ENCODE results near the gene PTPRM.
"Not testable (repeated sequence)": the region's sequence is repeated elsewhere in the genome, so short reads cannot be mapped to it uniquely, and the experiment has no call there.

The PTPRM gene

GRCh38 chr18:8045160-8045883 is 478.2 kb downstream of the PTPRM start:
- H3K36me3 ChIP-seq (ENCODE audit: insufficient read depth, low read length): no peaks in the 10 kb centered on the region
- no peaks in the 10 kb centered on the region; the same call in 1 of the 2 replicates for H3K4me1 ChIP-seq (ENCODE audit: insufficient read depth, low read length)
- no peak overlapping the region for H3K9ac ChIP-seq (ENCODE audit: low read depth, low read length)
- no peaks in the 10 kb centered on the region for H3K9me3 ChIP-seq (ENCODE audit: control insufficient read depth, insufficient read depth, low read length)

- no peaks in the 10 kb centered on the region for H3K36me3 ChIP-seq (ENCODE audit: insufficient read depth, low read length)
- no peaks in the 10 kb centered on the region for H3K9me3 ChIP-seq (ENCODE audit: control insufficient read depth, insufficient read depth, low read length)
- peaks cover 3% of the 10 kb centered on the region; the same call in 1 of the 2 replicates for H3K4me1 ChIP-seq (ENCODE audit: insufficient read depth, low read length)
- no peak overlapping the region for H3K9ac ChIP-seq (ENCODE audit: low read depth, low read length)
Observed at GRCh38 chr18:8045884-8046281, 478.8 kb downstream of the PTPRM start.

- Histone ChIP-seq H3K36me3 (ENCODE audit: insufficient read depth, low read length) (no peaks in the 10 kb centered on the region), H3K4me1 (ENCODE audit: insufficient read depth, low read length) (peaks cover 9% of the 10 kb centered on the region; the same call in 1 of the 2 replicates), H3K9ac (ENCODE audit: low read depth, low read length) (no peak overlapping the region), H3K9me3 (ENCODE audit: control insufficient read depth, insufficient read depth, low read length) (no peaks in the 10 kb centered on the region)
Observed at GRCh38 chr18:8046441-8046840, 479.3 kb downstream of the PTPRM start.

GRCh38 chr18:8049147-8049546 is 482.0 kb downstream of the PTPRM start:
- Histone ChIP-seq H3K4me1 (ENCODE audit: insufficient read depth, low read length) (peaks cover 15% of the 10 kb centered on the region; the same call in 1 of the 2 replicates), H3K36me3 (ENCODE audit: insufficient read depth, low read length) (no peaks in the 10 kb centered on the region), H3K9me3 (ENCODE audit: control insufficient read depth, insufficient read depth, low read length) (no peaks in the 10 kb centered on the region), H3K9ac (ENCODE audit: low read depth, low read length) (no peak overlapping the region)

GRCh38 chr18:8050616-8051329 is 483.7 kb downstream of the PTPRM start:
- no peak overlapping the region for H3K9ac ChIP-seq (ENCODE audit: low read depth, low read length)
- no peaks in the 10 kb centered on the region for H3K9me3 ChIP-seq (ENCODE audit: control insufficient read depth, insufficient read depth, low read length)
- no peaks in the 10 kb centered on the region for H3K36me3 ChIP-seq (ENCODE audit: insufficient read depth, low read length)
- peaks cover 15% of the 10 kb centered on the region; the same call in 1 of the 2 replicates for H3K4me1 ChIP-seq (ENCODE audit: insufficient read depth, low read length)

- no peaks in the 10 kb centered on the region for H3K9me3 ChIP-seq (ENCODE audit: control insufficient read depth, insufficient read depth, low read length)
- H3K9ac ChIP-seq (ENCODE audit: low read depth, low read length): no peak overlapping the region
- peaks cover 15% of the 10 kb centered on the region; the same call in 1 of the 2 replicates for H3K4me1 ChIP-seq (ENCODE audit: insufficient read depth, low read length)
- no peaks in the 10 kb centered on the region for H3K36me3 ChIP-seq (ENCODE audit: insufficient read depth, low read length)
Observed at GRCh38 chr18:8051453-8051852, 484.3 kb downstream of the PTPRM start.

GRCh38 chr18:8052237-8052701 is 485.2 kb downstream of the PTPRM start:
- Histone ChIP-seq H3K4me1 (ENCODE audit: insufficient read depth, low read length) (peaks cover 15% of the 10 kb centered on the region; the same call in 1 of the 2 replicates), H3K9me3 (ENCODE audit: control insufficient read depth, insufficient read depth, low read length) (no peaks in the 10 kb centered on the region), H3K9ac (ENCODE audit: low read depth, low read length) (no peak overlapping the region), H3K36me3 (ENCODE audit: insufficient read depth, low read length) (no peaks in the 10 kb centered on the region)

- peaks cover 4% of the 10 kb centered on the region; the same call in 1 of the 2 replicates for H3K4me1 ChIP-seq (ENCODE audit: insufficient read depth, low read length)
- no peaks in the 10 kb centered on the region for H3K36me3 ChIP-seq (ENCODE audit: insufficient read depth, low read length)
- no peaks in the 10 kb centered on the region for H3K9me3 ChIP-seq (ENCODE audit: control insufficient read depth, insufficient read depth, low read length)
- no peak overlapping the region for H3K9ac ChIP-seq (ENCODE audit: low read depth, low read length)
Observed at GRCh38 chr18:8056723-8057122, 489.6 kb downstream of the PTPRM start.

- not testable (repeated sequence) for H3K36me3 ChIP-seq (ENCODE audit: insufficient read depth, low read length); H3K4me1 ChIP-seq (ENCODE audit: insufficient read depth, low read length); H3K9me3 ChIP-seq (ENCODE audit: control insufficient read depth, insufficient read depth, low read length)
- peak overlapping the region; percentile 63 for H3K9ac ChIP-seq (ENCODE audit: low read depth, low read length)
Observed at GRCh38 chr18:8063152-8063551, 496.0 kb downstream of the PTPRM start.

- Histone ChIP-seq H3K9me3 (ENCODE audit: control insufficient read depth, insufficient read depth, low read length) (no peaks in the 10 kb centered on the region), H3K36me3 (ENCODE audit: insufficient read depth, low read length) (no peaks in the 10 kb centered on the region), H3K9ac (ENCODE audit: low read depth, low read length) (peak overlapping the region; percentile 63), H3K4me1 (ENCODE audit: insufficient read depth, low read length) (peaks cover 6% of the 10 kb centered on the region; the same call in 1 of the 2 replicates)
Observed at GRCh38 chr18:8063733-8064132, 496.6 kb downstream of the PTPRM start.

GRCh38 chr18:8065284-8065683 is 498.2 kb downstream of the PTPRM start:
- Histone ChIP-seq H3K9ac (ENCODE audit: low read depth, low read length) (no peak overlapping the region), H3K36me3 (ENCODE audit: insufficient read depth, low read length) (no peaks in the 10 kb centered on the region), H3K4me1 (ENCODE audit: insufficient read depth, low read length) (peaks cover 6% of the 10 kb centered on the region; the same call in 1 of the 2 replicates), H3K9me3 (ENCODE audit: control insufficient read depth, insufficient read depth, low read length) (no peaks in the 10 kb centered on the region)

GRCh38 chr18:8065773-8066172 is 498.7 kb downstream of the PTPRM start:
- Histone ChIP-seq H3K9me3 (ENCODE audit: control insufficient read depth, insufficient read depth, low read length) (no peaks in the 10 kb centered on the region), H3K4me1 (ENCODE audit: insufficient read depth, low read length) (peaks cover 6% of the 10 kb centered on the region; the same call in 1 of the 2 replicates), H3K36me3 (ENCODE audit: insufficient read depth, low read length) (no peaks in the 10 kb centered on the region), H3K9ac (ENCODE audit: low read depth, low read length) (no peak overlapping the region)

GRCh38 chr18:8069708-8070107 is 502.6 kb downstream of the PTPRM start:
- H3K9me3 ChIP-seq (ENCODE audit: control insufficient read depth, insufficient read depth, low read length): no peaks in the 10 kb centered on the region
- H3K9ac ChIP-seq (ENCODE audit: low read depth, low read length): no peak overlapping the region
- peaks cover 6% of the 10 kb centered on the region; the same call in 1 of the 2 replicates for H3K4me1 ChIP-seq (ENCODE audit: insufficient read depth, low read length)
- H3K36me3 ChIP-seq (ENCODE audit: insufficient read depth, low read length): no peaks in the 10 kb centered on the region

- H3K9me3 ChIP-seq (ENCODE audit: control insufficient read depth, insufficient read depth, low read length): no peaks in the 10 kb centered on the region
- no peaks in the 10 kb centered on the region for H3K4me1 ChIP-seq (ENCODE audit: insufficient read depth, low read length)
- no peak overlapping the region for H3K9ac ChIP-seq (ENCODE audit: low read depth, low read length)
- H3K36me3 ChIP-seq (ENCODE audit: insufficient read depth, low read length): no peaks in the 10 kb centered on the region
Observed at GRCh38 chr18:8073167-8073566, 506.1 kb downstream of the PTPRM start.

- Histone ChIP-seq H3K4me1 (ENCODE audit: insufficient read depth, low read length) (peaks cover 17% of the 10 kb centered on the region), H3K36me3 (ENCODE audit: insufficient read depth, low read length) (no peaks in the 10 kb centered on the region), H3K9me3 (ENCODE audit: control insufficient read depth, insufficient read depth, low read length) (no peaks in the 10 kb centered on the region), H3K9ac (ENCODE audit: low read depth, low read length) (no peak overlapping the region)
Observed at GRCh38 chr18:8080092-8080491, 513.0 kb downstream of the PTPRM start.

Data from ES-I3 (cell line).